Fibroblast of lung (primary cell): ENCODE data around the gene MINDY1.

Source experiments
- CTCF ChIP-seq, 2 donors: IDR thresholded peaks in 1 of 2; conservative IDR thresholded peaks in 1 of 2; 1 replicate in 1 of 2; 2 replicates in 1 of 2; pipeline ENCODE4 v1.5.1; 2011 to 2012; ENCODE audit warnings: low read length in 2 of 2, control low read depth in 1 of 2, inconsistent platforms in 1 of 2, low read depth in 1 of 2, mild to moderate bottlenecking in 1 of 2
- EZH2 ChIP-seq: IDR thresholded peaks from 2 replicates; pipeline ENCODE4 v1.5.1; 2012; ENCODE audit warnings: low read length, control low read depth, mild to moderate bottlenecking; ENCODE audit errors: missing control alignments

DNA sequence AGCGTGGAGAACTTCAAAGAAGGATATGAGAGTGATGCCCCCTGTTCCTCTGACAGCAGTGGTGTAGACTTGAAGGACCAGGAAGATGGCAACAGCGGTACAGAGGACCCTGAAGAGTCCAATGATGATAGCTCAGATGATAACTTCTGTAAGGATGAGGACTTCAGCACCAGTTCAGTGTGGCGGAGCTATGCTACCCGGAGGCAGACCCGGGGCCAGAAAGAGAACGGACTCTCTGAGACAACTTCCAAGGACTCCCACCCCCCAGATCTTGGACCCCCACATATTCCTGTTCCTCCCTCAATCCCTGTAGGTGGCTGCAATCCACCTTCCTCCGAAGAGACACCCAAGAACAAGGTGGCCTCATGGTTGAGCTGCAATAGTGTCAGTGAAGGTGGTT is 46.1 kb downstream of the MINDY1 start:
- TF ChIP-seq CTCF (conservative IDR thresholded peaks at IDR 0.05 in 1 of 2, IDR thresholded peaks at IDR 0.05 in 1 of 2; ENCODE audit: low read depth in 1 of 2, low read length in 2 of 2) (no peak), EZH2 (no peak)
